ENCODE data around the gene ACD.

- TF ChIP-seq, protein P1, sequence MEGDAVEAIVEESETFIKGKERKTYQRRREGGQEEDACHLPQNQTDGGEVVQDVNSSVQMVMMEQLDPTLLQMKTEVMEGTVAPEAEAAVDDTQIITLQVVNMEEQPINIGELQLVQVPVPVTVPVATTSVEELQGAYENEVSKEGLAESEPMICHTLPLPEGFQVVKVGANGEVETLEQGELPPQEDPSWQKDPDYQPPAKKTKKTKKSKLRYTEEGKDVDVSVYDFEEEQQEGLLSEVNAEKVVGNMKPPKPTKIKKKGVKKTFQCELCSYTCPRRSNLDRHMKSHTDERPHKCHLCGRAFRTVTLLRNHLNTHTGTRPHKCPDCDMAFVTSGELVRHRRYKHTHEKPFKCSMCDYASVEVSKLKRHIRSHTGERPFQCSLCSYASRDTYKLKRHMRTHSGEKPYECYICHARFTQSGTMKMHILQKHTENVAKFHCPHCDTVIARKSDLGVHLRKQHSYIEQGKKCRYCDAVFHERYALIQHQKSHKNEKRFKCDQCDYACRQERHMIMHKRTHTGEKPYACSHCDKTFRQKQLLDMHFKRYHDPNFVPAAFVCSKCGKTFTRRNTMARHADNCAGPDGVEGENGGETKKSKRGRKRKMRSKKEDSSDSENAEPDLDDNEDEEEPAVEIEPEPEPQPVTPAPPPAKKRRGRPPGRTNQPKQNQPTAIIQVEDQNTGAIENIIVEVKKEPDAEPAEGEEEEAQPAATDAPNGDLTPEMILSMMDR (IDR thresholded peaks at IDR 0.05; ENCODE audit: borderline replicate concordance, extremely low read depth, low read length, poor library complexity, severe bottlenecking), result no peak
- TF ChIP-seq EZH2 (IDR thresholded peaks at IDR 0.05; ENCODE audit: borderline replicate concordance, low read depth, low read length, severe bottlenecking), result no peak
These were observed 6.8 kb downstream of the ACD start for GRCh38 chr16:67653128-67653788.
